ENCODE data around the gene ASTN2.

ASTN2 gene

GRCh38 chr9:116587919-116588318 is 826.9 kb downstream of the ASTN2 start:
- DNase-seq, result no peak

- no peak for DNase-seq
Observed at GRCh38 chr9:116585896-116586295, 829.0 kb downstream of the ASTN2 start.

- DNase-seq, result no peak
Observed at GRCh38 chr9:116585204-116585603, 829.7 kb downstream of the ASTN2 start.

- DNase-seq, result no peak
Observed at GRCh38 chr9:116580853-116581252, 834.0 kb downstream of the ASTN2 start.

- DNase-seq, result no peak
Observed at GRCh38 chr9:116576386-116576785, 838.5 kb downstream of the ASTN2 start.

- DNase-seq, result no peak
Observed at GRCh38 chr9:116574027-116574679, 840.7 kb downstream of the ASTN2 start.

- no peak for DNase-seq
Observed at GRCh38 chr9:116572095-116572748, 842.6 kb downstream of the ASTN2 start.

GRCh38 chr9:116569111-116569510 is 845.7 kb downstream of the ASTN2 start:
- no peak for DNase-seq

GRCh38 chr9:116566677-116567488 is 848.0 kb downstream of the ASTN2 start:
- no peak for DNase-seq

- DNase-seq, result no peak
Observed at GRCh38 chr9:116565986-116566385, 848.9 kb downstream of the ASTN2 start.

GRCh38 chr9:116564266-116564793 is 850.5 kb downstream of the ASTN2 start:
- DNase-seq, result no peak

GRCh38 chr9:116558818-116559540 is 855.9 kb downstream of the ASTN2 start:
- DNase-seq, result no peak

- DNase-seq, result no peak
Observed at GRCh38 chr9:116558035-116558434, 856.8 kb downstream of the ASTN2 start.

GRCh38 chr9:116555556-116556155 is 859.2 kb downstream of the ASTN2 start:
- no peak for DNase-seq

GRCh38 chr9:116555119-116555518 is 859.7 kb downstream of the ASTN2 start:
- DNase-seq, result no peak

- no peak for DNase-seq
Observed at GRCh38 chr9:116550696-116551436, 864.0 kb downstream of the ASTN2 start.

GRCh38 chr9:116549786-116550660 is 864.8 kb downstream of the ASTN2 start:
- DNase-seq, result no peak

- DNase-seq, result no peak
Observed at GRCh38 chr9:116549061-116549664, 865.7 kb downstream of the ASTN2 start.

GRCh38 chr9:116547729-116548426 is 867.0 kb downstream of the ASTN2 start:
- no peak for DNase-seq
